OCI-LY3 (cell line): ENCODE results near the gene BHMT2.

Source experiments
- CTCF ChIP-seq: fragments of 200-600, 300-600 bp; sonication (generic); IDR thresholded peaks from 2 replicates; pipeline ENCODE4 v1.5.1; 2014; ENCODE audit warnings: antibody characterized with exemption, low read length, low read depth
- EZH2phosphoT487 ChIP-seq: fragments of 200-600 bp; shearing (Covaris generic); IDR thresholded peaks from 2 replicates; pipeline ENCODE4 v1.6.1; 2018; ENCODE audit warnings: antibody characterized with exemption, mixed run types, low read depth

GRCh38 chr5:79059674-79060073, 9.9 kb upstream of the BHMT2 start:
- no peak for TF ChIP-seq CTCF
- TF ChIP-seq EZH2phosphoT487: no peak
